SK-N-SH (cell line): Measurements from ENCODE around the gene PBXIP1. TPM values are rescaled to one million over a fixed set of nuclear protein-coding genes. Genes with fewer than 3 reads are reported as not detected.

Source experiments
- CTCF ChIA-PET: fragments of 300-600, 350-600 bp; formaldehyde crosslinking; extraction: SDS; loops from one replicate; lab custom pipeline; 2021; lab: Yijun Ruan, JAX
- POLR2A ChIA-PET: fragments of 350-600 bp; sonication (Branson Sonifier 250); formaldehyde crosslinking; extraction: SDS; loops from one replicate; lab custom pipeline; 2020; ENCODE audit warnings: antibody characterized with exemption, inconsistent platforms; lab: Yijun Ruan, JAX
- DNase-seq: peaks from one replicate; pipeline ENCODE4 v3.0.0; 2012
- H2AFZ ChIP-seq: fragments of 200-600 bp; sonication (generic); 2 replicates; pipeline ENCODE4 v1.8.1; 2016; ENCODE audit warnings: antibody characterized with exemption, mild to moderate bottlenecking, low read depth
- H3F3A ChIP-seq: fragments of 200-600 bp; sonication (generic); replicated peaks from 2 replicates; pipeline ENCODE3; 2016; ENCODE audit warnings: antibody characterized with exemption, mild to moderate bottlenecking; ENCODE audit not compliant: insufficient read depth
- H3K27ac ChIP-seq, 2 experiments: fragments of 200-500 bp in 1 of 2; fragments of 200-600 bp in 1 of 2; sonication (Bioruptor generic) in 1 of 2; sonication (generic), shearing (Covaris generic) in 1 of 2; 2 replicates each; pipeline versions ENCODE4 v1.5.1 to v1.6.1; 2014 to 2016; ENCODE audit warnings: low read depth in 2 of 2, inconsistent platforms in 1 of 2, low read length in 1 of 2, mild to moderate bottlenecking in 1 of 2, mixed read lengths in 1 of 2
- H3K27me3 ChIP-seq: fragments of 200-600 bp; sonication (generic), shearing (Covaris generic); 2 replicates; pipeline ENCODE4 v1.6.1; 2016; ENCODE audit warnings: mixed run types; ENCODE audit not compliant: insufficient read depth
- H3K36me3 ChIP-seq, 2 experiments: fragments of 200-500 bp in 1 of 2; fragments of 200-600 bp in 1 of 2; sonication (Bioruptor generic) in 1 of 2; sonication (generic) in 1 of 2; replicated peaks in 1 of 2; 2 replicates each; pipeline versions ENCODE3 to v1.5.1; 2014 to 2016; ENCODE audit warnings: low read length in 1 of 2, mild to moderate bottlenecking in 1 of 2; ENCODE audit not compliant: insufficient read depth in 2 of 2, control insufficient read depth in 1 of 2
- H3K4me1 ChIP-seq, 2 experiments: fragments of 200-500 bp in 1 of 2; fragments of 200-600 bp in 1 of 2; sonication (Bioruptor generic) in 1 of 2; sonication (generic), shearing (Covaris generic) in 1 of 2; 2 replicates each; pipeline versions ENCODE4 v1.5.1 to v1.6.1; 2014 to 2016; ENCODE audit warnings: low read depth in 1 of 2, low read length in 1 of 2, mixed run types in 1 of 2; ENCODE audit not compliant: insufficient read depth in 2 of 2, control insufficient read depth in 1 of 2
- H3K4me2 ChIP-seq: fragments of 200-600 bp; sonication (generic), shearing (Covaris generic); 2 replicates; pipeline ENCODE4 v1.6.1; 2017; ENCODE audit warnings: mixed run types
- H3K4me3 ChIP-seq, 2 experiments: fragments of 200-500 bp in 1 of 2; fragments of 200-600 bp in 1 of 2; sonication (Bioruptor generic) in 1 of 2; sonication (generic), shearing (Covaris generic) in 1 of 2; 2 replicates each; pipeline versions ENCODE4 v1.5.1 to v1.8.1; 2014 to 2016; ENCODE audit warnings: low read depth in 2 of 2, inconsistent platforms in 1 of 2, low read length in 1 of 2, mild to moderate bottlenecking in 1 of 2, mixed read lengths in 1 of 2, moderate library complexity in 1 of 2
- H3K79me2 ChIP-seq: fragments of 200-600 bp; sonication (generic); 2 replicates; pipeline ENCODE4 v1.8.1; 2017; ENCODE audit warnings: mild to moderate bottlenecking; ENCODE audit not compliant: insufficient read depth
- H3K9ac ChIP-seq: fragments of 200-600 bp; sonication (generic); 2 replicates; pipeline ENCODE4 v1.6.1; 2017; ENCODE audit warnings: mixed run types
- H3K9me2 ChIP-seq: fragments of 200-600 bp; sonication (generic); 2 replicates; pipeline ENCODE4 v1.6.1; 2017; ENCODE audit warnings: mixed run types
- H3K9me3 ChIP-seq: fragments of 200-600 bp; sonication (generic); 2 replicates; pipeline ENCODE4 v1.6.1; 2017; ENCODE audit warnings: mixed run types, mild to moderate bottlenecking, moderate library complexity
- H4K20me1 ChIP-seq: fragments of 200-600 bp; sonication (generic); 2 replicates; pipeline ENCODE4 v1.6.1; 2017; ENCODE audit warnings: mild to moderate bottlenecking, mixed run types; ENCODE audit not compliant: insufficient read depth
- CHD2 ChIP-seq: fragments of 150-350 bp; IDR thresholded peaks from 2 replicates; pipeline ENCODE4 v1.6.1; 2018; ENCODE audit warnings: low read length; ENCODE audit not compliant: partially characterized antibody
- CTCF ChIP-seq: fragments of 200-600 bp; sonication (generic); IDR thresholded peaks from 2 replicates; pipeline ENCODE4 v1.6.1; 2017; ENCODE audit warnings: antibody characterized with exemption, mild to moderate bottlenecking, moderate library complexity
- ELF1 ChIP-seq: IDR thresholded peaks from 2 replicates; pipeline ENCODE4 v1.4.0; 2012
- FOSL2 ChIP-seq: IDR thresholded peaks from 2 replicates; pipeline ENCODE4 v1.4.0; 2012; ENCODE audit warnings: low read depth, mild to moderate bottlenecking, moderate library complexity, borderline replicate concordance
- FOXJ3 ChIP-seq: sonication (generic); formaldehyde crosslinking; IDR thresholded peaks from 2 replicates; pipeline ENCODE4 v1.5.1; 2020; ENCODE audit warnings: mild to moderate bottlenecking, missing genetic modification reagents
- GABPA ChIP-seq: IDR thresholded peaks from 2 replicates; pipeline ENCODE4 v1.4.0; 2012; ENCODE audit warnings: low read depth, mild to moderate bottlenecking
- GATA2 ChIP-seq: sonication (generic); formaldehyde crosslinking; IDR thresholded peaks from 2 replicates; pipeline ENCODE4 v1.5.0; 2020; ENCODE audit warnings: mild to moderate bottlenecking, missing genetic modification reagents
- JUND ChIP-seq: IDR thresholded peaks from 2 replicates; pipeline ENCODE4 v1.4.0; 2012
- MEF2A ChIP-seq: IDR thresholded peaks from 2 replicates; pipeline ENCODE4 v1.4.0; 2012; ENCODE audit warnings: low read depth, borderline replicate concordance
- MXI1 ChIP-seq: IDR thresholded peaks from 2 replicates; pipeline ENCODE4 v1.6.1; 2012; ENCODE audit warnings: mild to moderate bottlenecking, low read depth, low read length, improper control_type of control experiment
- NFIC ChIP-seq: IDR thresholded peaks from 2 replicates; pipeline ENCODE4 v1.4.0; 2012; ENCODE audit warnings: borderline replicate concordance
- NRF1 ChIP-seq: IDR thresholded peaks from 2 replicates; pipeline ENCODE4 v1.6.1; 2012; ENCODE audit warnings: low read depth, mild to moderate bottlenecking, low read length
- PBX3 ChIP-seq: IDR thresholded peaks from 2 replicates; pipeline ENCODE4; 2012
- POLR2AphosphoS5 ChIP-seq: IDR thresholded peaks from 2 replicates; pipeline ENCODE4 v1.6.1; 2012; ENCODE audit warnings: low read depth, low read length
- RAD21 ChIP-seq: IDR thresholded peaks from 2 replicates; pipeline ENCODE4 v1.6.1; 2012; ENCODE audit warnings: mild to moderate bottlenecking, low read length
- REST ChIP-seq: IDR thresholded peaks from 2 replicates; pipeline ENCODE4 v1.6.1; 2012; ENCODE audit warnings: mild to moderate bottlenecking, low read depth, low read length, moderate library complexity
- RXRA ChIP-seq: IDR thresholded peaks from 2 replicates; pipeline ENCODE4 v1.4.0; 2012; ENCODE audit warnings: low read depth, mild to moderate bottlenecking, borderline replicate concordance
- SIN3A ChIP-seq: IDR thresholded peaks from 2 replicates; pipeline ENCODE4 v1.6.1; 2012; ENCODE audit warnings: low read depth, mild to moderate bottlenecking, low read length, moderate library complexity, borderline replicate concordance
- SMC3 ChIP-seq: IDR thresholded peaks from 2 replicates; pipeline ENCODE4 v1.6.1; 2012; ENCODE audit warnings: low read depth, low read length, improper control_type of control experiment
- TAF1 ChIP-seq: IDR thresholded peaks from 2 replicates; pipeline ENCODE4 v1.6.1; 2012; ENCODE audit warnings: low read depth, mild to moderate bottlenecking, low read length, moderate library complexity, borderline replicate concordance
- TCF12 ChIP-seq: IDR thresholded peaks from 2 replicates; pipeline ENCODE4 v1.4.0; 2012
- USF2 ChIP-seq: fragments of 150-350 bp; IDR thresholded peaks from 2 replicates; pipeline ENCODE4 v1.6.1; 2017; ENCODE audit warnings: antibody characterized with exemption, low read length, low read depth, borderline replicate concordance
- ZBTB33 ChIP-seq: IDR thresholded peaks from 2 replicates; pipeline ENCODE4 v1.4.0; 2012; ENCODE audit warnings: low read depth, borderline replicate concordance
- WGBS: methylation state at CpG from one replicate; pipeline ENCODE4 v1.1.6; 2017; ENCODE audit warnings: low lambda C conversion rate; 5-methylcytosine and 5-hydroxymethylcytosine counted together
- polyA plus RNA-seq, 3 experiments: library from polyadenylated mRNA; depleted of rRNA; stranded (reverse); fragments of >200 nt; gene quantifications; 2 replicates each; pipeline ENCODE4 v1.2.3, GENCODE V29; 2012

The PBXIP1 gene
- polyA plus RNA-seq, 1 of the 3 experiments (the other 2 are of a cell fraction), result 55.9 TPM

- whole genome bisulfite sequencing, result 19% methylated on average over 18 of the region's 18 CpGs
- Histone ChIP-seq H2AFZ (no peak overlapping the region), H3K4me3 (peak overlapping the region; percentile 79 to 90), H4K20me1 (peaks cover 18% of the 10 kb centered on the region; the same call in 1 of the 2 replicates), H3K36me3 (peaks cover 6 to 10% of the 10 kb centered on the region in 2 experiments), H3K27ac (peak overlapping the region; percentile 97 to 99), H3K4me1 (peaks cover 30 to 65% of the 10 kb centered on the region in 2 experiments), H3K9ac (peak overlapping the region; percentile 88), H3F3A (peaks cover 36% of the 10 kb centered on the region), H3K79me2 (peaks cover 70% of the 10 kb centered on the region), H3K9me3 (no peaks in the 10 kb centered on the region), H3K27me3 (no peaks in the 10 kb centered on the region), H3K9me2 (no peaks in the 10 kb centered on the region), H3K4me2 (peak overlapping the region; percentile 98)
- no peak for DNase-seq
- POLR2A ChIA-PET, result interaction anchor here (1.0 to 3.1 kb wide), 3 partner anchors 10 to 21 kb away, joined by 3 to 13 read pairs (median 7); partner anchors contain the start of genes FLAD1, LENEP and PYGO2
- CTCF ChIA-PET, result interaction anchor here (0.8 to 37.5 kb wide), 7 partner anchors 8 to 112 kb away, joined by 3 to 640 read pairs (median 7); partner anchors contain the start of genes LENEP, PYGO2 and ZBTB7B
- TF ChIP-seq GABPA (peak; percentile 61), SIN3A (peak; percentile 52; the same call in 1 of the 2 replicates), USF2 (no peak), NFIC (peak; percentile 39; the same call in 1 of the 2 replicates), GATA2 (CRISPR knock-in tag) (no peak), REST (peak; percentile 46; the same call in 1 of the 2 replicates), JUND (no peak; the same call in 1 of the 2 replicates), TCF12 (peak; percentile 66), ELF1 (no peak; the same call in 1 of the 2 replicates), RXRA (no peak; the same call in 1 of the 2 replicates), ZBTB33 (no peak; the same call in 1 of the 2 replicates), CTCF (no peak), FOXJ3 (CRISPR knock-in tag) (no peak), MXI1 (no peak), POLR2AphosphoS5 (peak; percentile 78), PBX3 (peak; percentile 37; the same call in 1 of the 2 replicates), TAF1 (peak; percentile 70), NRF1 (no peak), SMC3 (no peak), MEF2A (no peak), CHD2 (peak; percentile 37), FOSL2 (peak; percentile 29; the same call in 1 of the 2 replicates), RAD21 (no peak)
Observed at GRCh38 chr1:154972517-154973343, 16.8 kb upstream of the PBXIP1 start.
